ENCODE results near the gene TUBA4B.
"Not testable (repeated sequence)": the region's sequence is repeated elsewhere in the genome, so short reads cannot be mapped to it uniquely, and the experiment has no call there.

The TUBA4B gene

GRCh38 chr2:219248845-219249202, 4.2 kb upstream of the TUBA4B start:
- DNase-seq, result no peak

GRCh38 chr2:219249203-219249980, 3.7 kb upstream of the TUBA4B start:
- DNase-seq, result peak; percentile 74

- DNase-seq, result no peak
These were observed 2.8 kb upstream of the TUBA4B start for GRCh38 chr2:219250049-219250781.

GRCh38 chr2:219251656-219252055, 1.4 kb upstream of the TUBA4B start:
- DNase-seq, result no peak

GRCh38 chr2:219252084-219252483, 959 bp upstream of the TUBA4B start:
- no peak for DNase-seq

GRCh38 chr2:219252570-219252899, 508 bp upstream of the TUBA4B start:
- DNase-seq, result no peak

- DNase-seq, result peak; percentile 68
These were observed 928 bp downstream of the TUBA4B start, which contains the start of gene TUBA4A for GRCh38 chr2:219253753-219254589. Gene TUBA4A (minus strand): TSS chr2:219253918. CDS start chr2:219253858, 60 bp downstream.

GRCh38 chr2:219254590-219255201, 1.7 kb downstream of the TUBA4B start:
- DNase-seq, result no peak

GRCh38 chr2:219258942-219259341, 5.9 kb downstream of the TUBA4B start:
- not testable (repeated sequence) for DNase-seq

- no peak for DNase-seq
These were observed 8.2 kb downstream of the TUBA4B start for GRCh38 chr2:219261024-219261855.

GRCh38 chr2:219266232-219266631, 13.2 kb downstream of the TUBA4B start:
- no peak for DNase-seq

GRCh38 chr2:219266886-219267285, 13.8 kb downstream of the TUBA4B start:
- no peak for DNase-seq

GRCh38 chr2:219268294-219268693, 15.3 kb downstream of the TUBA4B start:
- DNase-seq, result no peak

GRCh38 chr2:219269362-219270054, 16.5 kb downstream of the TUBA4B start:
- DNase-seq, result no peak

GRCh38 chr2:219270055-219270372, 17.0 kb downstream of the TUBA4B start:
- no peak for DNase-seq

- DNase-seq, result no peak
These were observed 18.0 kb downstream of the TUBA4B start for GRCh38 chr2:219271021-219271420.

GRCh38 chr2:219272356-219272755, 19.3 kb downstream of the TUBA4B start:
- no peak for DNase-seq

GRCh38 chr2:219272995-219273394, 20.0 kb downstream of the TUBA4B start:
- DNase-seq, result no peak

- DNase-seq, result no peak
These were observed 20.9 kb downstream of the TUBA4B start for GRCh38 chr2:219273937-219274336.

GRCh38 chr2:219274361-219274921, 21.4 kb downstream of the TUBA4B start:
- DNase-seq, result no peak

Measured in left hindlimb (tissue), 1 donor.